ENCODE results near the gene LRFN4. TPM values are rescaled to one million over a fixed set of nuclear protein-coding genes. Genes with fewer than 3 reads are reported as not detected.

The LRFN4 gene
- total and polyA plus RNA-seq, 2 of the 13 experiments (the other 11 are each of a cell fraction or from before 2014, with no cell fraction given) = 1.3 to 6.8 TPM

- TF ChIP-seq ZNF615 (CRISPR knock-in tag; IDR thresholded peaks at IDR 0.05; ENCODE audit: borderline replicate concordance) (no peak), DR1 (CRISPR knock-in tag; IDR thresholded peaks at IDR 0.05) (no peak), ZNF431 (CRISPR knock-in tag; IDR thresholded peaks at IDR 0.05; ENCODE audit: borderline replicate concordance, low read depth) (no peak), ZNF780A (CRISPR knock-in tag; IDR thresholded peaks at IDR 0.05) (no peak), MTERF4 (CRISPR knock-in tag; IDR thresholded peaks at IDR 0.05) (no peak), MEIS1 (CRISPR knock-in tag; IDR thresholded peaks at IDR 0.05; ENCODE audit: borderline replicate concordance) (0 out of 2 replicates have a peak, but pooled peaks have one; percentile 49), GZF1 (CRISPR knock-in tag; IDR thresholded peaks at IDR 0.05) (no peak), SP140L (CRISPR knock-in tag; IDR thresholded peaks at IDR 0.05; ENCODE audit: borderline replicate concordance) (peak; percentile 70; the same call in 1 of the 2 replicates), IRF9 (CRISPR knock-in tag; IDR thresholded peaks at IDR 0.05; ENCODE audit: borderline replicate concordance) (no peak), TOPORS (CRISPR knock-in tag; IDR thresholded peaks at IDR 0.05) (no peak), ZNF232 (CRISPR knock-in tag; IDR thresholded peaks at IDR 0.05; ENCODE audit: borderline replicate concordance) (no peak; the same call in 1 of the 2 replicates), ZNF646 (CRISPR knock-in tag; IDR thresholded peaks at IDR 0.05) (no peak), KAT7 (CRISPR knock-in tag; IDR thresholded peaks at IDR 0.05; ENCODE audit: borderline replicate concordance) (peak; percentile 73; the same call in 1 of the 2 replicates), AGO1 (IDR thresholded peaks at IDR 0.05; ENCODE audit: low read depth, low read length, poor library complexity, severe bottlenecking) (no peak), CSRNP2 (CRISPR knock-in tag; conservative IDR thresholded peaks at IDR 0.05; ENCODE audit: low read depth) (no peak), ZNF207 (IDR thresholded peaks at IDR 0.05; ENCODE audit: borderline replicate concordance) (no peak), ZNF788 (CRISPR knock-in tag; IDR thresholded peaks at IDR 0.05; ENCODE audit: borderline replicate concordance) (peak; percentile 85; the same call in 1 of the 2 replicates), CREM (IDR thresholded peaks at IDR 0.05) (peak; percentile 84), CREM (CRISPR knock-in tag; IDR thresholded peaks at IDR 0.05) (no peak), ZNF598 (CRISPR knock-in tag; IDR thresholded peaks at IDR 0.05; ENCODE audit: borderline replicate concordance) (no peak), NFE2L1 (CRISPR knock-in tag; IDR thresholded peaks at IDR 0.05; ENCODE audit: borderline replicate concordance) (no peak)
Observed at GRCh38 chr11:66901964-66902390, 45.1 kb downstream of the LRFN4 start (continued).
